ENCODE data around the gene NME9. TPM values are rescaled to one million over a fixed set of nuclear protein-coding genes. Genes with fewer than 3 reads are reported as not detected.

NME9 gene
- total RNA-seq, 1 experiment from 2014 or later = not detected

- peaks cover 5% of the 10 kb centered on the region for H3K9me3 Mint-ChIP-seq
- peaks cover 2% of the 10 kb centered on the region; the same call in 1 of the 2 replicates for H3K36me3 Mint-ChIP-seq
- ChIA-PET CTCF (no interaction called here), POLR2A (no interaction called here)
- no peak overlapping the region for H3K27ac Mint-ChIP-seq
- H3K4me1 Mint-ChIP-seq = 0 out of 2 replicates have a peak, but pooled peaks cover 2% of the 10 kb centered on the region
- H3K4me3 Mint-ChIP-seq = no peak overlapping the region
- no peaks in the 10 kb centered on the region for H3K27me3 Mint-ChIP-seq (ENCODE audit: low read depth)
- DNase-seq (ENCODE audit: low spot score) = no peak
- TF ChIP-seq AR (CRISPR knock-in tag; IDR thresholded peaks at IDR 0.05) = no peak
- no peak for TF ChIP-seq ESRRA (CRISPR knock-in tag; IDR thresholded peaks at IDR 0.05; ENCODE audit: borderline replicate concordance)
- no peak for TF ChIP-seq ARID4B (CRISPR knock-in tag; IDR thresholded peaks at IDR 0.05; ENCODE audit: borderline replicate concordance)
- TF ChIP-seq ATF2 (CRISPR knock-in tag; IDR thresholded peaks at IDR 0.05; ENCODE audit: borderline replicate concordance, low read depth) = no peak
- TF ChIP-seq CREM (CRISPR knock-in tag; IDR thresholded peaks at IDR 0.05) = no peak
- no peak for TF ChIP-seq TEAD1 (CRISPR knock-in tag; IDR thresholded peaks at IDR 0.05)
- no peak for TF ChIP-seq NFATC4 (CRISPR knock-in tag; IDR thresholded peaks at IDR 0.05)
- no peak for ATAC-seq
These were observed 36.5 kb upstream of the NME9 start for GRCh38 chr3:138366006-138366759.

GRCh38 chr3:138365253-138365555, 35.6 kb upstream of the NME9 start:
- Mint-ChIP-seq H3K4me1 (0 out of 2 replicates have a peak, but pooled peaks cover 2% of the 10 kb centered on the region), H3K27ac (no peak overlapping the region), H3K4me3 (no peak overlapping the region), H3K36me3 (no peaks in the 10 kb centered on the region), H3K27me3 (ENCODE audit: low read depth) (no peaks in the 10 kb centered on the region), H3K9me3 (no peaks in the 10 kb centered on the region)
- ATAC-seq = no peak
- POLR2A ChIA-PET = no interaction called here
- TF ChIP-seq ATF3 (CRISPR knock-in tag; conservative IDR thresholded peaks at IDR 0.05) (no peak), ZNF219 (CRISPR knock-in tag; IDR thresholded peaks at IDR 0.05; ENCODE audit: borderline replicate concordance) (no peak), USF2 (CRISPR knock-in tag; IDR thresholded peaks at IDR 0.05) (no peak), SMAD3 (CRISPR knock-in tag; IDR thresholded peaks at IDR 0.05; ENCODE audit: borderline replicate concordance) (no peak)
- no peak for DNase-seq (ENCODE audit: low spot score)
- CTCF ChIA-PET = interaction anchor here (1.0 to 1.2 kb wide), 2 partner anchors 34 to 52 kb away, joined by 3 to 4 read pairs; no protein-coding TSS in a partner anchor
